Neural cell (in vitro differentiated cells): ENCODE data around the gene NHS. TPM values are rescaled to one million over a fixed set of nuclear protein-coding genes. Genes with fewer than 3 reads are reported as not detected.

Source experiments
- H2AFZ ChIP-seq: fragments of 200-600, 300-800 bp; sonication (generic), shearing (Covaris generic); 2 replicates; pipeline ENCODE4 v1.6.0; 2014; ENCODE audit warnings: low read depth, mild to moderate bottlenecking, antibody characterized with exemption, low read length, moderate library complexity
- H3F3A ChIP-seq: fragments of 200-600 bp; shearing (Covaris generic); 2 replicates; pipeline ENCODE4 v1.6.1; 2016; ENCODE audit warnings: mild to moderate bottlenecking, moderate library complexity, mixed read lengths, antibody characterized with exemption, low read length; ENCODE audit not compliant: insufficient read depth, poor library complexity, severe bottlenecking
- H3K27ac ChIP-seq: fragments of 200-600, 300-800 bp; sonication (generic), shearing (Covaris generic); 2 replicates; pipeline ENCODE4 v1.5.1; 2014; ENCODE audit warnings: mild to moderate bottlenecking, low read length, moderate library complexity
- H3K27me3 ChIP-seq: fragments of 300-800, 200-600 bp; sonication (generic), shearing (Covaris generic); 2 replicates; pipeline ENCODE4 v1.6.0; 2014; ENCODE audit warnings: mild to moderate bottlenecking, low read depth, low read length, moderate library complexity; ENCODE audit not compliant: insufficient read depth
- H3K36me3 ChIP-seq: fragments of 300-800, 200-600 bp; sonication (generic), shearing (Covaris generic); 2 replicates; pipeline ENCODE4 v1.5.1; 2014; ENCODE audit warnings: mild to moderate bottlenecking, antibody characterized with exemption, low read length, moderate library complexity; ENCODE audit not compliant: insufficient read depth
- H3K4me2 ChIP-seq: fragments of 300-800, 200-600 bp; sonication (generic), shearing (Covaris generic); 2 replicates; pipeline ENCODE4 v1.6.0; 2014; ENCODE audit warnings: mild to moderate bottlenecking, low read length
- H3K4me3 ChIP-seq: fragments of 300-800, 200-600 bp; sonication (generic), shearing (Covaris generic); 2 replicates; pipeline ENCODE4 v1.5.1; 2014; ENCODE audit warnings: mild to moderate bottlenecking, low read length, moderate library complexity
- H3K79me2 ChIP-seq: fragments of 200-600 bp; shearing (Covaris generic); replicated peaks from 2 replicates; pipeline ENCODE4 v1.6.0; 2014; ENCODE audit warnings: mild to moderate bottlenecking, low read length, moderate library complexity; ENCODE audit not compliant: insufficient read depth
- H3K9ac ChIP-seq: fragments of 300-800, 200-600 bp; sonication (generic), shearing (Covaris generic); 2 replicates; pipeline ENCODE4 v1.6.1; 2016; ENCODE audit warnings: mild to moderate bottlenecking, low read length, mixed read lengths
- H3K9me2 ChIP-seq: fragments of 200-600 bp; shearing (Covaris generic); 2 replicates; pipeline ENCODE4 v1.6.1; 2016; ENCODE audit warnings: mild to moderate bottlenecking, low read length, mixed read lengths; ENCODE audit not compliant: insufficient read depth
- H3K9me3 ChIP-seq: fragments of 200-600, 300-800 bp; sonication (generic), shearing (Covaris generic); 2 replicates; pipeline ENCODE4 v1.6.1; 2016; ENCODE audit warnings: mild to moderate bottlenecking, mixed run types, low read length, moderate library complexity, mixed read lengths
- H4K20me1 ChIP-seq: fragments of 200-600 bp; shearing (Covaris generic); 2 replicates; pipeline ENCODE4 v1.6.1; 2016; ENCODE audit warnings: mild to moderate bottlenecking, mixed run types; ENCODE audit not compliant: insufficient read depth
- EP300 ChIP-seq: fragments of 450-650 bp; conservative IDR thresholded peaks from 2 replicates; pipeline ENCODE4 v1.6.1; 2014; ENCODE audit warnings: antibody characterized with exemption, mild to moderate bottlenecking, moderate library complexity; ENCODE audit not compliant: poor library complexity, severe bottlenecking
- EZH2 ChIP-seq: fragments of 200-600, 300-800 bp; shearing (Covaris generic), sonication (generic); IDR thresholded peaks from 2 replicates; pipeline ENCODE4 v1.6.1; 2014; ENCODE audit warnings: antibody characterized with exemption, low read length, borderline replicate concordance, mild to moderate bottlenecking; ENCODE audit not compliant: insufficient read depth, poor library complexity, severe bottlenecking
- MXI1 ChIP-seq: fragments of 450-650 bp; conservative IDR thresholded peaks from 2 replicates; pipeline ENCODE4 v1.6.1; 2014; ENCODE audit warnings: antibody characterized with exemption, mild to moderate bottlenecking; ENCODE audit not compliant: poor library complexity, severe bottlenecking
- POLR2AphosphoS5 ChIP-seq: IDR thresholded peaks from 2 replicates; pipeline ENCODE4 v1.6.1; 2012
- RAD21 ChIP-seq: fragments of 450-650 bp; conservative IDR thresholded peaks from 2 replicates; pipeline ENCODE4 v1.6.1; 2014; ENCODE audit warnings: antibody characterized with exemption, mild to moderate bottlenecking, moderate library complexity
- SMC3 ChIP-seq: fragments of 450-650 bp; conservative IDR thresholded peaks from 2 replicates; pipeline ENCODE4 v1.6.1; 2014; ENCODE audit warnings: antibody characterized with exemption, mild to moderate bottlenecking, moderate library complexity; ENCODE audit not compliant: poor library complexity
- TAF1 ChIP-seq: IDR thresholded peaks from 2 replicates; pipeline ENCODE4 v1.6.1; 2012; ENCODE audit warnings: low read depth
- polyA plus RNA-seq: library from polyadenylated mRNA; depleted of rRNA; stranded (reverse); fragments of >200 nt; gene quantifications from 2 replicates; pipeline ENCODE4 v1.2.3, GENCODE V29; 2014
- TF ChIP-seq, protein P1 (sequence below): fragments of 450-650 bp; IDR thresholded peaks from 2 replicates; pipeline ENCODE4 v1.5.1; 2014; ENCODE audit warnings: antibody characterized with exemption, mild to moderate bottlenecking, moderate library complexity; ENCODE audit not compliant: poor library complexity, severe bottlenecking
- TF ChIP-seq, protein P2 (sequence below): IDR thresholded peaks from 2 replicates; pipeline ENCODE4 v1.6.1; 2012; ENCODE audit warnings: borderline replicate concordance

NHS gene
- polyA plus RNA-seq, 1 donor from 2014 or later = 1.9 TPM

- Histone ChIP-seq H3K79me2 (no peaks in the 10 kb centered on the region), H3K9me2 (no peaks in the 10 kb centered on the region), H2AFZ (no peak overlapping the region), H3K27ac (no peak overlapping the region), H3F3A (no peaks in the 10 kb centered on the region), H3K9me3 (no peaks in the 10 kb centered on the region), H3K36me3 (no peaks in the 10 kb centered on the region), H3K4me3 (no peak overlapping the region), H4K20me1 (no peaks in the 10 kb centered on the region), H3K27me3 (no peaks in the 10 kb centered on the region), H3K4me2 (no peak overlapping the region), H3K9ac (no peak overlapping the region)
- TF ChIP-seq TAF1 = no peak
- no peak for TF ChIP-seq POLR2AphosphoS5
- TF ChIP-seq RAD21 = no peak
- no peak for TF ChIP-seq EZH2
- TF ChIP-seq EP300 = no peak
- TF ChIP-seq, protein P1, sequence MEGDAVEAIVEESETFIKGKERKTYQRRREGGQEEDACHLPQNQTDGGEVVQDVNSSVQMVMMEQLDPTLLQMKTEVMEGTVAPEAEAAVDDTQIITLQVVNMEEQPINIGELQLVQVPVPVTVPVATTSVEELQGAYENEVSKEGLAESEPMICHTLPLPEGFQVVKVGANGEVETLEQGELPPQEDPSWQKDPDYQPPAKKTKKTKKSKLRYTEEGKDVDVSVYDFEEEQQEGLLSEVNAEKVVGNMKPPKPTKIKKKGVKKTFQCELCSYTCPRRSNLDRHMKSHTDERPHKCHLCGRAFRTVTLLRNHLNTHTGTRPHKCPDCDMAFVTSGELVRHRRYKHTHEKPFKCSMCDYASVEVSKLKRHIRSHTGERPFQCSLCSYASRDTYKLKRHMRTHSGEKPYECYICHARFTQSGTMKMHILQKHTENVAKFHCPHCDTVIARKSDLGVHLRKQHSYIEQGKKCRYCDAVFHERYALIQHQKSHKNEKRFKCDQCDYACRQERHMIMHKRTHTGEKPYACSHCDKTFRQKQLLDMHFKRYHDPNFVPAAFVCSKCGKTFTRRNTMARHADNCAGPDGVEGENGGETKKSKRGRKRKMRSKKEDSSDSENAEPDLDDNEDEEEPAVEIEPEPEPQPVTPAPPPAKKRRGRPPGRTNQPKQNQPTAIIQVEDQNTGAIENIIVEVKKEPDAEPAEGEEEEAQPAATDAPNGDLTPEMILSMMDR = no peak
- TF ChIP-seq, protein P2, sequence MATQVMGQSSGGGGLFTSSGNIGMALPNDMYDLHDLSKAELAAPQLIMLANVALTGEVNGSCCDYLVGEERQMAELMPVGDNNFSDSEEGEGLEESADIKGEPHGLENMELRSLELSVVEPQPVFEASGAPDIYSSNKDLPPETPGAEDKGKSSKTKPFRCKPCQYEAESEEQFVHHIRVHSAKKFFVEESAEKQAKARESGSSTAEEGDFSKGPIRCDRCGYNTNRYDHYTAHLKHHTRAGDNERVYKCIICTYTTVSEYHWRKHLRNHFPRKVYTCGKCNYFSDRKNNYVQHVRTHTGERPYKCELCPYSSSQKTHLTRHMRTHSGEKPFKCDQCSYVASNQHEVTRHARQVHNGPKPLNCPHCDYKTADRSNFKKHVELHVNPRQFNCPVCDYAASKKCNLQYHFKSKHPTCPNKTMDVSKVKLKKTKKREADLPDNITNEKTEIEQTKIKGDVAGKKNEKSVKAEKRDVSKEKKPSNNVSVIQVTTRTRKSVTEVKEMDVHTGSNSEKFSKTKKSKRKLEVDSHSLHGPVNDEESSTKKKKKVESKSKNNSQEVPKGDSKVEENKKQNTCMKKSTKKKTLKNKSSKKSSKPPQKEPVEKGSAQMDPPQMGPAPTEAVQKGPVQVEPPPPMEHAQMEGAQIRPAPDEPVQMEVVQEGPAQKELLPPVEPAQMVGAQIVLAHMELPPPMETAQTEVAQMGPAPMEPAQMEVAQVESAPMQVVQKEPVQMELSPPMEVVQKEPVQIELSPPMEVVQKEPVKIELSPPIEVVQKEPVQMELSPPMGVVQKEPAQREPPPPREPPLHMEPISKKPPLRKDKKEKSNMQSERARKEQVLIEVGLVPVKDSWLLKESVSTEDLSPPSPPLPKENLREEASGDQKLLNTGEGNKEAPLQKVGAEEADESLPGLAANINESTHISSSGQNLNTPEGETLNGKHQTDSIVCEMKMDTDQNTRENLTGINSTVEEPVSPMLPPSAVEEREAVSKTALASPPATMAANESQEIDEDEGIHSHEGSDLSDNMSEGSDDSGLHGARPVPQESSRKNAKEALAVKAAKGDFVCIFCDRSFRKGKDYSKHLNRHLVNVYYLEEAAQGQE = no peak
- no peak for TF ChIP-seq SMC3
- TF ChIP-seq MXI1 = no peak
Observed at GRCh38 chrX:17440258-17440657, 65.3 kb downstream of the NHS start.

DNA sequence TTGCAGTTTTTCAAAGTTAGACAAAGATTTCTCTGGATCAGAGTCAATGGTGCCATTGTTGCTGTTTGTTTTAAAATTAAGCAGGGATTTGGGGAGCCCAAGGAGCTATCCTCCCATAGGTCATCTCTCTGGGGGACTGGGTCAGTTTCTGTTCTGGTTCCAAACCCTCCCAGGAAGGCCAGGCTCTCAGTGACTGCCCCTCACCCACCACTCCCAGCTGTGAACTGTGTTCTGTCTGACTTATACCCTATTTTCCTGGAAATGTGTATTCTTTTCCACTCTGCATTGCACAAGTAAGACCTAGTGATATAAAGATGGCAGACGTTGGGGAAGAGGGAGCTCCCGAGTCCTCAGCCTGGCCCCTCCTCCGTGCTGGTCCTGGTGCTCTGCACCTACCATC is 65.8 kb downstream of the NHS start:
- Histone ChIP-seq H3K27ac (no peak overlapping the region), H2AFZ (no peak overlapping the region), H3K4me2 (no peak overlapping the region), H3K79me2 (no peaks in the 10 kb centered on the region), H4K20me1 (no peaks in the 10 kb centered on the region), H3K4me3 (no peak overlapping the region), H3K27me3 (no peaks in the 10 kb centered on the region), H3K36me3 (no peaks in the 10 kb centered on the region), H3K9me2 (no peaks in the 10 kb centered on the region), H3K9ac (no peak overlapping the region), H3F3A (no peaks in the 10 kb centered on the region), H3K9me3 (no peaks in the 10 kb centered on the region)
- TF ChIP-seq, protein P2 = no peak
- no peak for TF ChIP-seq EP300
- no peak for TF ChIP-seq MXI1
- TF ChIP-seq EZH2 = no peak
- TF ChIP-seq RAD21 = no peak
- no peak for TF ChIP-seq POLR2AphosphoS5
- no peak for TF ChIP-seq TAF1
- TF ChIP-seq, protein P1 = no peak
- no peak for TF ChIP-seq SMC3
